ENCODE measurements around the gene IPO11. TPM values are rescaled to one million over a fixed set of nuclear protein-coding genes. Genes with fewer than 3 reads are reported as not detected.
"Not testable (repeated sequence)": the region's sequence is repeated elsewhere in the genome, so short reads cannot be mapped to it uniquely, and the experiment has no call there.

The IPO11 gene
- total RNA-seq, 1 experiment from 2014 or later: 23.4 TPM

- not testable (repeated sequence) for DNase-seq (ENCODE audit: low read depth)
Measured at GRCh38 chr5:62513085-62513484, 100.5 kb downstream of the IPO11 start.

- no peak for DNase-seq (ENCODE audit: low read depth)
Measured at GRCh38 chr5:62514510-62515119, 102.1 kb downstream of the IPO11 start.

GRCh38 chr5:62520812-62521211 is 108.2 kb downstream of the IPO11 start:
- not testable (repeated sequence) for DNase-seq (ENCODE audit: low read depth)

- no peak for DNase-seq (ENCODE audit: low read depth)
Measured at GRCh38 chr5:62521319-62521718, 108.8 kb downstream of the IPO11 start.

- DNase-seq (ENCODE audit: low read depth): no peak
Measured at GRCh38 chr5:62522811-62523210, 110.2 kb downstream of the IPO11 start.

GRCh38 chr5:62533597-62533996 is 121.0 kb downstream of the IPO11 start:
- DNase-seq (ENCODE audit: low read depth): no peak

GRCh38 chr5:62534461-62535236 is 122.1 kb downstream of the IPO11 start:
- no peak for DNase-seq (ENCODE audit: low read depth)

- DNase-seq (ENCODE audit: low read depth): no peak
Measured at GRCh38 chr5:62536232-62536631, 123.7 kb downstream of the IPO11 start.

GRCh38 chr5:62536783-62537182 is 124.2 kb downstream of the IPO11 start:
- no peak for DNase-seq (ENCODE audit: low read depth)

GRCh38 chr5:62538017-62538942 is 125.7 kb downstream of the IPO11 start:
- DNase-seq (ENCODE audit: low read depth): peak; percentile 73

GRCh38 chr5:62542720-62543119 is 130.2 kb downstream of the IPO11 start:
- DNase-seq (ENCODE audit: low read depth): no peak

- no peak for DNase-seq (ENCODE audit: low read depth)
Measured at GRCh38 chr5:62547945-62548630, 135.5 kb downstream of the IPO11 start.

GRCh38 chr5:62550103-62550502 is 137.5 kb downstream of the IPO11 start:
- no peak for DNase-seq (ENCODE audit: low read depth)

GRCh38 chr5:62555930-62556329 is 143.4 kb downstream of the IPO11 start:
- DNase-seq (ENCODE audit: low read depth): no peak

GRCh38 chr5:62558941-62559340 is 146.4 kb downstream of the IPO11 start:
- DNase-seq (ENCODE audit: low read depth): no peak

- DNase-seq (ENCODE audit: low read depth): no peak
Measured at GRCh38 chr5:62560786-62561185, 148.2 kb downstream of the IPO11 start.

- DNase-seq (ENCODE audit: low read depth): no peak
Measured at GRCh38 chr5:62561896-62562295, 149.3 kb downstream of the IPO11 start.

- no peak for DNase-seq (ENCODE audit: low read depth)
Measured at GRCh38 chr5:62562867-62563266, 150.3 kb downstream of the IPO11 start.

- no peak for DNase-seq (ENCODE audit: low read depth)
Measured at GRCh38 chr5:62564101-62564500, 151.5 kb downstream of the IPO11 start.

- not testable (repeated sequence) for DNase-seq (ENCODE audit: low read depth)
Measured at GRCh38 chr5:62565740-62566139, 153.2 kb downstream of the IPO11 start.

- no peak for DNase-seq (ENCODE audit: low read depth)
Measured at GRCh38 chr5:62568143-62568542, 155.6 kb downstream of the IPO11 start.

Measured in HT1080 (cell line).